Measurements from ENCODE around the gene KIRREL3. TPM values are rescaled to one million over a fixed set of nuclear protein-coding genes. Genes with fewer than 3 reads are reported as not detected.
A peak's percentile ranks its signal among the peaks of the same experiment; 100 is the strongest.

The KIRREL3 gene
- total RNA-seq, 1 donor from 2014 or later, result 0.38 TPM

DNA sequence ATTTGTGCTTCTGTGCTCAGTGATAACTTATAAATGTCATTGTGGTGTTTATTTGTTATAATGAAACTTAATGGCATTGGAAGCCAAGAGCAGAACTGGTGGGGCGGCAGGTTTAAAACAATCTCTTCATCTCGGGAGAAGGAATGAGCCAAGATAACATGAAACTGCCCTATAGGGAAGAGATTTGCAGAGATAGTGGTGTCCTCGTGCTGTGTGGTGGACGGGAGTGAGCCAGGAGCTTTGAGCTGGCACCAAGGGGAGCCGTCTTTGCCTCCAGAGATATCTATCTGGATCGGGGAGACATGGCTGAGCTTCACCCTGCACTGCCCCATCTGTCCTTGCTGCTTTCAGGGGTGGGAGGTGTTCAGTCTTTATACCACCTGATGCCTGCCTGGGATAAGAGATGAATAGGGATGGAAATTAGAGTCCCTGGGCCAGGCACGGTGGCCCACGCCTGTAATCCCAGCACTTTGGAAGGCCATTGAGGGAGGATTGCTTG lies 455.5 kb downstream of the KIRREL3 start:
- no peak for DNase-seq (ENCODE audit: low spot score)
- no peak overlapping the region for H3K27ac Mint-ChIP-seq (ENCODE audit: unreplicated experiment)
- no peak for TF ChIP-seq CTCF (IDR thresholded peaks at IDR 0.05; ENCODE audit: unreplicated experiment)
- no peaks in the 10 kb centered on the region for H3K9me3 Mint-ChIP-seq (ENCODE audit: unreplicated experiment)
- H3K4me1 Mint-ChIP-seq (ENCODE audit: unreplicated experiment), result peaks cover 11% of the 10 kb centered on the region
- no peaks in the 10 kb centered on the region for H3K27me3 Mint-ChIP-seq (ENCODE audit: unreplicated experiment)
- H3K4me3 Mint-ChIP-seq (ENCODE audit: unreplicated experiment), result no peak overlapping the region
- H3K36me3 Mint-ChIP-seq (ENCODE audit: low read depth, unreplicated experiment), result no peaks in the 10 kb centered on the region

DNA sequence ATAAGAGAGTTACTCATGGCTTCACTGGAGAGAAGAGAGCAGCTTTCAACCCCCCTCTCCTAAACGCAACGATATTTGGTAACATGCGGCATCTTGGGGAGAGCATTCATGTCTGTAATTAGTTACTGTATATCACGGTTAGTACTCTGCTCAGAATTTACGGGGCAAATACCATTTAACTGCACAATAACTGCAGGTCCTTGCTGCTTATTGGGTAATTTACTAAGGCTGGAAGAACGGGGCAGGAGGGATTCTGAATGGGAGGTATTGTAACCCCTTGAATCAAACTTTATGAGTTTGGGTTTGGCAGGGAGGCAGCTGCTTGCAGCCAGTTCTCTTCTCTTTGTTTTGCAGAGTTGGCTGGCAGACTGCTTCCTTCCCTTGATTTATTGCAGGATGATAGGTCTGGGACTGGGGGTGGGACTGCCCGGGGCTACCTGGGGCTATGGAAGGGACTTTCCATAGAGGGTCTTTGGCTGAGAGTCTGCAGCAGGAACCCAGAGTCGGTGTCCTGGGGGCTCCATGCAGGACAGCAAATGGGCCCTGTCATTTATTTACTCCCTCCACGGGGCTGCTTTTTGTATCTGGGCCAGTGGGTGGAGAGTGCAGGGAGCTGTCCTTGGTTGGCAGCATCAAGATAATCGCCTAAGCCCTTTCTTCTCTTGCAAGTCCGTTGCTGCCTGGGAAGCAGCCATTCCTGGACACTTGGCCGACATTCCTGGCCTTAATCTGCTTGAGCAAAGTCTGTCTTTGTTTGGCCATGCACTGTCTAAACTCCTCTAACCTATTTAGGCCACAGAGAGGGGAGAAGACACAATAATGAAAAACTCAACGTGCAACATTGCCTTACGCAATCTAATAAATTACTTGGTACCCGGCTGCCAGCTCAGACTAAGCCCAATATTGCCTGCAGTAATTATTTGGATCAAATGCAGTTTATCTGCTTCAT lies 456.2 kb downstream of the KIRREL3 start:
- no peaks in the 10 kb centered on the region for H3K36me3 Mint-ChIP-seq (ENCODE audit: low read depth, unreplicated experiment)
- H3K27ac Mint-ChIP-seq (ENCODE audit: unreplicated experiment), result peak overlapping the region; percentile 59
- H3K4me3 Mint-ChIP-seq (ENCODE audit: unreplicated experiment), result no peak overlapping the region
- no peaks in the 10 kb centered on the region for H3K27me3 Mint-ChIP-seq (ENCODE audit: unreplicated experiment)
- no peaks in the 10 kb centered on the region for H3K9me3 Mint-ChIP-seq (ENCODE audit: unreplicated experiment)
- peak; percentile 43 for DNase-seq (ENCODE audit: low spot score)
- H3K4me1 Mint-ChIP-seq (ENCODE audit: unreplicated experiment), result peaks cover 11% of the 10 kb centered on the region
- TF ChIP-seq CTCF (IDR thresholded peaks at IDR 0.05; ENCODE audit: unreplicated experiment), result no peak

- peaks cover 11% of the 10 kb centered on the region for H3K4me1 Mint-ChIP-seq (ENCODE audit: unreplicated experiment)
- H3K27ac Mint-ChIP-seq (ENCODE audit: unreplicated experiment), result no peak overlapping the region
- no peak overlapping the region for H3K4me3 Mint-ChIP-seq (ENCODE audit: unreplicated experiment)
- H3K36me3 Mint-ChIP-seq (ENCODE audit: low read depth, unreplicated experiment), result no peaks in the 10 kb centered on the region
- no peak for DNase-seq (ENCODE audit: low spot score)
- H3K27me3 Mint-ChIP-seq (ENCODE audit: unreplicated experiment), result no peaks in the 10 kb centered on the region
- TF ChIP-seq CTCF (IDR thresholded peaks at IDR 0.05; ENCODE audit: unreplicated experiment), result no peak
- no peaks in the 10 kb centered on the region for H3K9me3 Mint-ChIP-seq (ENCODE audit: unreplicated experiment)
These were observed 456.9 kb downstream of the KIRREL3 start for GRCh38 chr11:126543691-126544090.

DNA sequence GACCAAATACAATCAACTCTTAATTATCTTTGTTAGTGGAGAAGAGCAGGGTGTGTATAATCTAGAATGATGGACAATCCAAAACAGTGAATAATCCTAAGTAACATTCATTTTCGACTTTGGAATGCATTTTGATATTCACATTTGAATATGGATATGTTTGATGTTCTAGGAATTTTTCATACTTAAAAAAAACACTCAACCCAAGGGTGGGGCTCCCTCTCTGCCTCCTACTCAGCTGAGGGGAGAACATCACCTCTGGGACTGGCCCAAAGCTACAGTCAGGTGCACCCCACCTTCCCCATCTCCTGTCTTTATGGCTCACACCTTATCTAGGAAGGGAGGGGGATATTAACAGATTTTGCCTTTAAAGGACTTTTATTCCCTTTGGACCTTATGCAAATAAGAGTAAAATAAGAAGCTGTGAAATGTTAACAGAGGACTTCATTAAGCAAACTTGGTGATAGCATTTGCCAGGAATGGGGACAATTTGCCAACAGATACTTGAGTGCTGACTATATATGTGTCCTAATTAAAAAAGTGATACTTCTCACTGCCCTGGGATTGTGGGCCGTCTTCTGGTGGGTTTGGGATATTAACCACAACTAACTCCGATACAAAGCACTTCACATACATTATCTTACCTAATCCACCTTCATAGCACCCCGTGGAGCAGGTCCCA lies 458.1 kb downstream of the KIRREL3 start:
- H3K4me1 Mint-ChIP-seq (ENCODE audit: unreplicated experiment), result peaks cover 11% of the 10 kb centered on the region
- no peaks in the 10 kb centered on the region for H3K36me3 Mint-ChIP-seq (ENCODE audit: low read depth, unreplicated experiment)
- no peaks in the 10 kb centered on the region for H3K27me3 Mint-ChIP-seq (ENCODE audit: unreplicated experiment)
- no peak for TF ChIP-seq CTCF (IDR thresholded peaks at IDR 0.05; ENCODE audit: unreplicated experiment)
- no peak overlapping the region for H3K27ac Mint-ChIP-seq (ENCODE audit: unreplicated experiment)
- no peak overlapping the region for H3K4me3 Mint-ChIP-seq (ENCODE audit: unreplicated experiment)
- H3K9me3 Mint-ChIP-seq (ENCODE audit: unreplicated experiment), result no peaks in the 10 kb centered on the region
- no peak for DNase-seq (ENCODE audit: low spot score)
